Anterior cingulate cortex (tissue), 58 donors: ENCODE results near the gene ZMYND8.
"Not testable (repeated sequence)": the region's sequence is repeated elsewhere in the genome, so short reads cannot be mapped to it uniquely, and the experiment has no call there.

ENCODE experiments used
- DNase-seq, 58 donors: peaks; one replicate each; lab custom pipeline; 2025; lab: John Stamatoyannopoulos, UW

ZMYND8 gene

GRCh38 chr20:47316776-47317126, 39.7 kb downstream of the ZMYND8 start:
- no peak for DNase-seq

DNA sequence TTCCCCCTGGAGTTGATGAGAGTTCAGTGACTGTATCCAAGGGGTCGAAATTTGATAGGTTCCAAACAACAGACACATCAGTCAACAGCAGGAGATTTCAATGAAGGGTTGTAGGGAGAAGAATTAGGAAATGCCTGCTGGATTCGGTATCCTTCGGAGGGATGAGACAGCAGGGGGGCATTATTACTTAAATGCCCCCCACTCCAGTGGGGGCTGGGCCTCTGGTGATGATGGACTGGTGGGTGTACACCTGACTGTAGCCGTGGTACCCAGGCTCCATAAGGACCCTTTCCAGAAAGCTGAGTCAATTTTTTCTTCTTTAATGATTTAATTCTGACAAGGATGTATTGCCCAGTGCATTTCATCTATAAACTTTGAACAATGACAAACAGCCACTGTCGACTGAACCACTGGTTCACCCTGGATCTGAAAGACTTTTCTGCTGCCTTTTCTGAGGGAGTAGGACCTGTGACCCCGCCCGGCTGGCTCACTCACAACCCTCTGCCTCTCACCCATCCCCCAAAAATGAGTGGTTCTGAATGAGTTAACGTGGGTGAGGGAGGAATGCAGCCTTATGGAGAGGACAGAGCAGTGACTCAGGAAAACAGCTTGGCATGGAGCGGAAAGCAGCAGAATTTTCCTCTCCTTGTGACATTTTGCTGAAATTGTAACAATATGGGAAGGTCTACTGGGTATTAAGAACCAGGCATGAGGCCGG, 41.0 kb downstream of the ZMYND8 start:
- DNase-seq: peak in 3 of 58 donors; percentile 14 to 17 (median 16)

- no peak for DNase-seq
Observed at GRCh38 chr20:47314647-47315338, 41.7 kb downstream of the ZMYND8 start.

GRCh38 chr20:47311967-47312681, 44.4 kb downstream of the ZMYND8 start:
- no peak for DNase-seq

- no peak for DNase-seq
Observed at GRCh38 chr20:47311211-47311610, 45.3 kb downstream of the ZMYND8 start.

DNA sequence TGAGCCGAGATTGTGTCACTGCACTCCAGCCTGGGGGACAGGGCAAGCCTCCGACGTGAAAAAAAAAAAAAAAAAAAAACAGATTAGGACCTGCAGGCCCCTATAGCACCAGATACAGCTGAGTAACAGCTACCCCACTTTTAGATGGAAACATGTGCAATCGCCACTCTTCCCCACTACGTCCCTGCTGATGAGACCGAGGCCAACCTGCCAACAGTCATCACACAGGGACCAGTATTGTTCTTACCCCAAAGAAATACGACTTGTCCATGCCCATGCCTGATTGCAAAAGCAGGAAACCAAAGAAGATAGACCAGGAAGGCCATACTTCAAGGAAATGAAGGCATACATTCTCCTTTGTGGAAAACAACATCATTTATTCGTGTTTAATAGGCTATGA, 45.8 kb downstream of the ZMYND8 start:
- DNase-seq: no peak

DNA sequence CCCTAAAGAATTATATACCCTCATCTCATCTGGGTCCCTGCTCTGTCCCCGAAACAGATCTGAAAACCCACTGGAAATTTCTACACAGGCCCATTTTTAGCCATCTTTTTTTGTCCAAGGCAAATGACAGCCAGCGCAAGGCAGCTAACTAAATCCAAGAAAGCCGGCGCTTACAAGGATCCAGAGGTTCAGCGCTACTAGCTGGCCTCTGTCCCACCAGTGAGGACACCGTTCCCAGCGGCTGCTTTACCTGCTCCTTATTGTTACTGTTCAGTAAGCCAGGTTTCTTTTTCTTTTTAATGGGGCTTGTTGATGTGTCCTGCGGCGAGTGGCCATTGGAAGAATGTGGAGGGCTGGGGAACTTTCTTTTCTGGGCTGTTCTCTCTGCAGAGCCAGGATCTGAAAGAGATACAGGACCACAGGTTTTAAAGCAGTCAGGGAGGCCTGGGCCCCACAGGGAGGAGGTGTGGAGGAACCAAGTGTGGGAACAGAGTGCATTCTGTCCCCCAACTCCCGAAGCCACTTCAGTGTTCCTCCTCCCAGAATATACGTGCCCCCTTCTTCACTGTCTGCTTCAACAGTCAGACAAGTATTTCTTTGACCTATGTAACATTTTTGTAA, 46.6 kb downstream of the ZMYND8 start:
- no peak for DNase-seq

DNA sequence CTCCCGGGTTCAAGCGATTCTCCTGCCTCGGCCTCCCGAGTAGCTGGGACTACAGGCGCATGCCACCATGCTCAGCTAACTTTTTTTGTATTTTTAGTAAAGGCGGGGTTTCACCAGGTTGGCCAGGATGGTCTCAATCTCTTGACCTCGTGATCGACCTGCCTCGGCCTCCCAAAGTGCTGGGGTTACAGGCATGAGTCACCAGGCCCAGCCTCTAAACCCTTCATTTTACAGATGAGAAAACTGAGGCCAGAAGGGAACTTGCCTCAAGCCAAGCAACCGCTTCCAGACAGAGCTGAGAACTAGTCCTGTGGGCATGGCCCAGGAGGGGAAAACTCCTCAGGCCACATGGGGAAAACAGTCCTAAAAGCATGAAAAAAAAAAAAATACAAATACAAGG, 47.1 kb downstream of the ZMYND8 start:
- no peak for DNase-seq

DNA sequence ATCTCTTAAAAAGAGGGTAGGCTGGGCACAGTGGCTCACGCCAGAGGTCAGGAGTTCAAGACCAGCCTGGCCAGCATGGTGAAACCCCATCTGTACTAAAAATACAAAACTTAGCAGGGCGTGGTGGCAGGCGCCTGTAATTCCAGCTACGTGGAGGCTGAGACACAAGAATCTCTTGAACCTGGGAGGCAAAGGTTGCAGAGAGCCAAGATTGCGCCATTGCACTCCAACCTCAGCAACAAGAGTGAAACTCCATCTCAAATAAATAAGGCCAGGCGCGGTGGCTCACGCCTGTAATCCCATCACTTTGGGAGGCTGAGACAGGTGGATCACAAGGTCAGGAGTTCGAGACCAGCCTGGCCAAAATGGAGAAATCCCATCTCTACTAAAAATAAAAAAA, 48.9 kb downstream of the ZMYND8 start:
- not testable (repeated sequence) for DNase-seq

GRCh38 chr20:47306755-47307370, 49.6 kb downstream of the ZMYND8 start:
- DNase-seq: no peak

DNA sequence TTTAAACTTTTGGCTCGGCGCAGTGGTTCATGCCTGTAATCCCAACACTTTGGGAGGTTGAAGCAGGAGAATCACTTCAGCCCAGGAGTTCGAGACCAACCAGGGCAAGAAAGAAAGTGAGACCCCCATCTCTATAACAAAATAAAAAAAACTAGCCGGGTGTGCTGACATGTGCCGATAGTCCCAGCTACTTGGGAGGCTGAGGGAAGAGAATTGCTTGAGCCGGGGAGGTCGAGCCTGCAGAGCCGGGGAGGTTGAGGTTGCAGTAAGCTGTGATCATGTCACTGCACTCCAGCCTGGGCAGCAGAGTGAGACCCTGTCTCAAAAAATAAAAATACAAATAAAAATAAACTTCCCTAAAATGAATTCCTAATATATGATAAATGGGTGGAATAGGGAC, 50.4 kb downstream of the ZMYND8 start:
- no peak for DNase-seq

- no peak for DNase-seq
Observed at GRCh38 chr20:47305667-47306066, 50.8 kb downstream of the ZMYND8 start.

GRCh38 chr20:47304287-47304686, 52.2 kb downstream of the ZMYND8 start:
- DNase-seq: no peak

DNA sequence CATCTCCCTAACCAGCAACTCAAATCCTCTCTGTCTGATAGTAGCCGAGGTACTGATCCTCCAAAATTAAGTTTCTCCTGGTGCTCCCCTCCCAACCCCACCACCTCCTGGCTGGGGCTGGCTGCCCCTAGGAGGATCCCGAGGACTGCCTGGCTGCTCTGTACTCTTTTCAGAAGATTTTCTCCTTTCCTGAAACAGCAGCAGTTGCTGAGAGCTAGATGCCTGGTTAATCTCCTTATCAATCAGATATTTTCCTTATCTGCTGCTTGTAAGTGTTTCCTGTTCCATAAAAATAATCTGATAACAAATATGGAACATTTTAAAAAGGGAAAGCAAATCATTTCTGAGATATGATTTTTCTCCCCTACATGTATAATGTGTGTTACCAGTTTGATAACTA, 52.8 kb downstream of the ZMYND8 start:
- no peak for DNase-seq

DNA sequence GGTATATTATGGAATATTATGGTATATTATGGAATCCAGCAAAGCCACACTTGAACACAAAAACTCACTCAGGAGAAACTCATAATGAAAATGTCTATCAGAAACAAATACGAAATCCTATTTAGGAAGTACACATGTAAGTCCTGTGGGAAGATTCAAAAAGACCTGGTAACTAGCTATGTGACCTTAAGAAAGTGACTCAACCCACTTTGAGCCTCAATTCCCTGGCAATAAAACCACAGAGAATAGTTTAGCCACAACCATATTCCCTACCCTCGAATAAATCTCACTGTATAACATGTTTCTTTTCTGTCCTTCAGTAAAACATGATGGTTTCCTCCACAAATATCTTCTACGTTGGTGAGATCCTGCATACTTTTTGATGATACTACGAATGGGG, 56.4 kb downstream of the ZMYND8 start:
- DNase-seq: no peak

GRCh38 chr20:47298624-47299023, 57.9 kb downstream of the ZMYND8 start:
- no peak for DNase-seq

GRCh38 chr20:47297746-47298145, 58.8 kb downstream of the ZMYND8 start:
- DNase-seq: no peak

DNA sequence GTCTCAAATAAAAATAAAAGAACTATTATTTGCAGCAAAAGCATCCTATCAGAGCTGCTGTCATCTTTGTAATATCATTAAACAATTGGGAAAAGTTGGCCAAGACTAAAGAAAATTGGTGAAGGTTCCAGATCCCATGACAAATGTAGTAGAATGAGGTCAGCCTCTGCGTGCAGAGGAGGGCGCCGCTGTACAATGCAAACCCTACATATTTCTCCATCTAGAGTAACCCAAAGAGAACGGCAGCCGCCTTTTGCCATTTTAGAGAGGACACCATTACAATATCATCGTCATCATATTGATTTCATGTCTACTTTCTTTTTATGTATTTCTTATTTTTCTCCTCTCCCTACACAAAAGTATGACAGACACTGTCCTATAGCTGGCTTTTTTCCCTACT, 59.5 kb downstream of the ZMYND8 start:
- peak in 6 of 58 donors; percentile 8 to 29 (median 19) for DNase-seq

- DNase-seq: peak in 33 of 58 donors; percentile 4 to 76 (median 44)
Observed at GRCh38 chr20:47295921-47296426, 60.5 kb downstream of the ZMYND8 start.

GRCh38 chr20:47295129-47295813, 61.2 kb downstream of the ZMYND8 start:
- no peak for DNase-seq
